ENCODE measurements around the gene IPO7. TPM values are rescaled to one million over a fixed set of nuclear protein-coding genes. Genes with fewer than 3 reads are reported as not detected.
A peak's percentile ranks its signal among the peaks of the same experiment; 100 is the strongest.
"Not testable (repeated sequence)": the region's sequence is repeated elsewhere in the genome, so short reads cannot be mapped to it uniquely, and the experiment has no call there.

IPO7 gene
- polyA plus RNA-seq, 4 donors = 103 to 126 (median 122) TPM

GRCh38 chr11:9397746-9398680 is 13.6 kb downstream of the IPO7 start:
- no peak for DNase-seq (ENCODE audit: low read depth in 4 of 4, low spot score in 3 of 4)

DNA sequence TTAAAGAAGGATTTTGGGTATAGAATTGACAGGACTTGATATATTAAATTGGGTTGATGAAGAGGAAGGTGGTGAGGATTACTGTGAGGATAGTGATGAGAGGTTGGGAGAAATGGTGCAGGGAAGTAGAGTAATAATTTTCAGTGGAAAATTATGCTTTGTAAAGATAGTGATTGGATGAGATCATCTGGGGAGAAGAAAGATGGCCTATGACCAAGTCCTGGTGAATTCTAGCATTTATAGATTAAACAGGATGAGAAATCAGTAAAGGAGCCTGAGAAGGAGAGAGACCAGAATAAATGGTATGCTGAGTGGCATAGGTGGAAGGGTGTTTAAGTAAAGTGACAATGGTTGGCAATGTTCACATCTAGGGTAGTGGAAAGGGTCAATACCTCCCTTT is 15.0 kb downstream of the IPO7 start:
- no peak for DNase-seq (ENCODE audit: low read depth in 4 of 4, low spot score in 3 of 4)

- not testable (repeated sequence) for DNase-seq (ENCODE audit: low read depth in 4 of 4, low spot score in 3 of 4)
Measured at GRCh38 chr11:9401884-9402283, 17.4 kb downstream of the IPO7 start.

- DNase-seq (ENCODE audit: low read depth in 4 of 4, low spot score in 3 of 4) = no peak
Measured at GRCh38 chr11:9428706-9429105, 44.3 kb downstream of the IPO7 start.

DNA sequence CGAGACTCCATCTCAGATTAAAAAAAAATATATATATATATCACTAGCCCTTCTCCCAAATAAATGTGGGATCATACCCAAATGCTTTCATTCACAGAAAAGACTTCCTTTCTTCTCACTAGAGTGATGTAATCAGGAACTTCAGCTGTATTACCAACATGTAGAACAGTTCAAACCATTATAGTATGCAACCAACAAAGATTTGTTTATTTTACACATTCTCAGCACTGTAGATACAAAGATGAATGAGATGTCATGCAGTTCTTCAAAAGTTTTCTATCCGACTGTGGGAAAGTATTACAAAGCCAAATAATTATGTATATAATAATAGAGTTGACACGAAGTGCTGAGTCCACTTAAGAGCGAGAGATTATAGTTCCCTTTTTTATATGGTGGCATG is 54.2 kb downstream of the IPO7 start:
- no peak for DNase-seq (ENCODE audit: low read depth in 4 of 4, low spot score in 3 of 4)

DNA sequence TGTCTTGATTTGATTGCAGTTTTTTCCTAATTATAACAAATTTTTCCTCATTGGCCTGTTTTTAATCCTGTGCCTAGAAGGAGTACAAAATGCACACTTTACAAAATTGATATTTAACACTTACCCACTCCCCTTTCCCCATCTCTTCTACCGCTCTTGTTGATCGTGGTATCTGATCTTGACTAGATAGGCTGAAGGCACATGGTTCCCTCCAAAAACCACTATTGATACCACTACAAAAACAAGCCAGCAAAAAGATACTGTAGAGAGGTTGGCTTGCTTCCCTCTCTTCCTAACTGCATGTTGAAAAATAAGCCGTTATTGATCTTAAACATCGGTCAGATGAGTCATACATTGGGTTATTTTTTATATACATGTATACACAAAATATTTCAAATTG is 61.8 kb downstream of the IPO7 start:
- DNase-seq (ENCODE audit: low read depth in 4 of 4, low spot score in 3 of 4) = no peak

GRCh38 chr11:9448576-9449352 is 64.3 kb downstream of the IPO7 start:
- DNase-seq (ENCODE audit: low read depth in 4 of 4, low spot score in 3 of 4) = no peak

DNA sequence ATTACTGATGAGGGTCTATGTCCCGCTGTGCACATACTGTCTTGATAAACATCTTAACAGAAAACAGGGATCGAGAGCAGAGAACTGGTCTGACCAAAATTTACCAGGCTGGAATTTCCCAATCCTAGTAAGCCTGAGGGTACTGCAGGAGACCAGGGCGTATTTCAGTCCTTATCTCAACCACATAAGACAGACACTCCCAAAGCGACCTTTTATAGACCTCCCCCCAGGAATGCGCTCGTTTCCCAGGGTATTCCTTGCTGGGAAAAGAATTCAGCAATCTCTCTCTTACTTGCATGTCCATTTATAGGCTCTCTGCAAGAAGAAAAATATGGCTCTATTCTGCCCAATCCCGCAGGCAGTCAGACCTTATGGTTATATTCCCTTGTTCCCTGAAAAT is 67.6 kb downstream of the IPO7 start:
- not testable (repeated sequence) for DNase-seq (ENCODE audit: low read depth in 4 of 4, low spot score in 3 of 4)

GRCh38 chr11:9455722-9456121 is 71.3 kb downstream of the IPO7 start:
- DNase-seq (ENCODE audit: low read depth in 4 of 4, low spot score in 3 of 4) = no peak

DNA sequence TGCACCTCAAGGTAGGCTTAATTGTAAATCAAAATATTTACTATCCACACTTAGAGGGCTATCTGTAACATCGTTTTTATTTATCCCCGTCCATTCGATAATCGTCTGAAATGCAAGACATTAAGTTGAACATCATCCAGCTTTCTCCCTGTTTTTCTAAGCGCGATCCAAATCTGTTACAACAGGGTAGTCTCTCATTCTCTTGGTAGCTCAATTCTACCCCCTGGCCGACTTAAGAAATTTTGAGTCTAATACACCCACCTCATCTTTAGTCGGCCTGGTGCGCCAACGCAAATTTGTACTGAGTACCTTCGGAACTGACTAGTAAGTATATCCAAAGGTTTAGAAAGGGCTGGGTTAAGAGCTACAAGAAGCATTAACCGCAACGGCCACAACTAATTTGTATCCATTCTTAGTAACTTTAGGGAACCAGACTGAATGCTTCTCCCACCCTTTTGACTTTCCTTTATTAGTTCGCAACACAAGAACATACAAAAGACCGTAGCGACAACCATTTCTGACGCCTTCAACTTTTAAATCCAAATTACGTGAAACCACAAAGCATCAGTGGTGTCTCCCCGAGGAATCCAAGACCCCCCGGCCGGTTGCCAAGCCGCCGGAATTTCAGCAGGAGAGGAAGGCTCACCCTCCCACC is 75.3 kb downstream of the IPO7 start:
- peak in 3 of 4 donors; percentile 46 to 53 (median 51) for DNase-seq (ENCODE audit: low read depth in 4 of 4, low spot score in 3 of 4)

GRCh38 chr11:9460322-9461062 is 76.0 kb downstream of the IPO7 start, which contains the start of gene ZNF143:
Gene ZNF143 (plus strand): TSS chr11:9461012. CDS start chr11:9471309, 10,297 bp downstream.
- DNase-seq (ENCODE audit: low read depth in 4 of 4, low spot score in 3 of 4) = peak; percentile 100

DNA sequence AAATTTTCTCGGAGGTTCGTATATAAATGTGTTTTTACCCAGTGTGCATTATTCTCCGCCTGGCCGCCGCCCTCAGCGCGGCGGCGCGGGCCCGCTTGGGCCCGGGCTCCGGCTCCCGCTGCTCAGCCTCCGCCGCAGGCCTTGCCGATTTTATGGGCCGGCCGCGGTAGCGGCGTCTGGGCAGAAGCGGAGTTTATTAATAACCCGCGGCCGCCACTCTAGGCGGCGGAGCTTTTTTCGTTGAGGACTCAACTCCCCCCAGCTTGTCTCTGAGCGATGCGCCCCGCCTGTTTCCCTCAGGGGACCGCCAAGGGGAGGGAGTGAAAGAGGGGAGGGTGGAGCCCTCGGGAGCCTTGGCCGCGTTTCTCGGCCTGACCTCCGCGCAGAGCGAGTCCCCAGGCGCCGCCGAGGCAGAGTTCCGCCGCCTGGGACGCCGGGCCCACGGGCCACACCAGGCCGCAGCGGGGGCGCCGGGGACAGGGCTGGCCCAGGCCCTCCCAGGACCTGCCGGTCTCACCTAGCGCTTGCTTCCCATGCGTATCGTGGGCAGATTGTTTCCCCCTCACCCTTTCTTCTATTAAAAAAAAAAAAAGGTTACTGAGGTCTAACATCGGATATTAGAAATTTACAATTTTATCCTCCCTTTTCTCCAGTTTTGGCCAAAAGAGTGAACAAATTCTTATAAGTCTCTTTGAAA is 76.8 kb downstream of the IPO7 start:
- DNase-seq (ENCODE audit: low read depth in 4 of 4, low spot score in 3 of 4) = peak in 3 of 4 donors; percentile 79 to 86 (median 79)

DNA sequence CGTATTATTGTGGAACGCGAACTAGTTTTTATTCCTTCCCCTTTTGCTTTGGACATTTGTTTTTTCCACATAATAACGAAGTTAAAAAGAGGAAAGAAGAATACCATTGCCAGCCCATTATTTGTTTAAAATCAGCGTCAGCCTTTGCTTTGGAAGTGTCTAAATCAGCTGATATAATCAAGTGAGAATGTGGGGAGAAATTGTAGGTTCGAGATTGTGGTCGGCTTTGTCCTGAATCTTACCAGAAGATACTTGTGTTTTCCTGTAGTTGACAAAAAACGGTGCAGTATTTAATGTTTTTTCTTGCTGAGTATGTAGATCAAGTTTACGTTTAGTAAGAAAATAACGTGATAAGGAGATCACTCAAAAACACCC is 77.3 kb downstream of the IPO7 start:
- peak in 2 of 4 donors; percentile 25 to 28 for DNase-seq (ENCODE audit: low read depth in 4 of 4, low spot score in 3 of 4)

GRCh38 chr11:9462172-9462799 is 77.8 kb downstream of the IPO7 start:
- DNase-seq (ENCODE audit: low read depth in 4 of 4, low spot score in 3 of 4) = no peak

DNA sequence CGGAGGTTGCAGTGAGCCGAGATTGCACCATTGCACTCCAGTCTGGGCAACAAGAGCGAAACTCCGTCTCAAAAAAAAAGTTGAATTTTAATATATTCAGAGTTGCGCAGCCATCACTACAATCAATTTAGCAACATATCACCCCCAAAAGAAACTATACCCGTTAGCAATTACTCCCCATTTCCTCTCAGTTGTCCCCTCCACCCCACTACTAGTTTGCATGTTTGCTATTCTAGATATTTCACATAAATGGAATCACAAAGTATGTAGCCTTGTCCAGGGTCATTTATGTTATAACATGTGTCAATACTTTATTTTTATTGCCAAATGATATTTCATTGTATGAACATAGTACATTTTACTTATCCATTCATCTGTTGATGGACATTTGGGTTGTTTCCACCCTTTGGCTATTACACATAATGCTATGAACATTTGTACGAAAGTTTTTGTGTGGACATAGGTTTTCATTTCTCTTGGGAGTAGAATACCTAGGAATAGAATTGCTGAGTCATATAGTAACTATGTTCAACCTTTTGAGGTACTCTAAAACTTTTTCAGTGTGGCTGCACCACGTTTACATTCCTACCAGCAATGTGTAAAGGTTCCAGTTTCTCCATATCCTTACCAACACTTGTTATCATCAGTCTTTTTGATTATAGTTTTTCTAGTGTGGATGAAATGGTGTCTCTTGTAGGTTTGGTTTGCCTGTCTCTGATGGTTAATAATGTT is 78.5 kb downstream of the IPO7 start:
- no peak for DNase-seq (ENCODE audit: low read depth in 4 of 4, low spot score in 3 of 4)

- DNase-seq (ENCODE audit: low read depth in 4 of 4, low spot score in 3 of 4) = no peak
Measured at GRCh38 chr11:9470765-9471164, 86.3 kb downstream of the IPO7 start.

DNA sequence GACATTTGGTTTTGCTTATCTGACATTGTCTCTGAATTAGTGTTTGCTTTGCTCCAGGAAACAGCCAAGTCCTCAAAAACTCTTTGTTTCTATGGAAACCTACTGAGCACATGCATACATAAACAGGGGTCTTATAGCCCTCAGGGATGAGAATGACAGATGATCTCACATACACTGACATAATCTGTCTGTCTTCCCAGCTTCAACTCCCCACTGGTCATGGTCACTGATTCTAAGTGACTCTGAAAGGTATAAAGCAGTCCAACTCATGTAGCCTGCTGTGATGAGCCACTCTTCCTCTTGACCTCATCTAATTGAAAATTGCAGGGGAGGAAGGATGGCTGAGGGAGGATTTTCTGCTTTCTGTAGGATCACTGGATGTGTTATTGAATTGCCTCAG is 89.0 kb downstream of the IPO7 start:
- peak in 1 of 4 donors; percentile 28 for DNase-seq (ENCODE audit: low read depth in 4 of 4, low spot score in 3 of 4)

DNA sequence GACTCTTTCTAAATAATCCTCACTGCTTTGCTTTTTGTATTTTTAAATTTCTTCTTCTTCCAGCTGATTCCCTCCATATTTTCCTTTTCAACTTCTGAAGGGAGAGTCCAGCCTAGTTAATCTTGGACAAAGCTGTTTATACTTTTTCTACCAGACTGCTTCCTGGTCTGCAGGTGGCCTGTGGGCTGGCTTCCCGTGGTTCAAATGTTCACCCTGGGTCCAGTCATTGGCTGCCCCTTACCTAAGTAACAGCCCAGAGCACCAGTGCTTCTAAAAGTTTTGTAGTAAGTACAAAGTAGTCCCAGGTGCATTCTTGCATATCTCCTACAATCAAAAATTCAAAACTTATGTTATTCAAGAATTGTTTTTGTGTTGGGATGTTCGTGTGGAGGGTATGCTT is 95.4 kb downstream of the IPO7 start:
- DNase-seq (ENCODE audit: low read depth in 4 of 4, low spot score in 3 of 4) = no peak

Measured in right renal pelvis (tissue), 4 donors.